A673 (cell line): ENCODE results near the gene ECE1. TPM values are rescaled to one million over a fixed set of nuclear protein-coding genes. Genes with fewer than 3 reads are reported as not detected.
"Not testable (repeated sequence)": the region's sequence is repeated elsewhere in the genome, so short reads cannot be mapped to it uniquely, and the experiment has no call there.

Source experiments
- BruUV-seq: library from RNA; stranded (reverse); fragments of 400-500 nt; replicated peaks from 2 replicates; lab custom pipeline; 2021; lab: Mats Ljungman, UMichigan
- CTCF ChIA-PET: fragments of 300-600 bp; sonication (Branson Sonifier 250); formaldehyde crosslinking; loops from one replicate; lab custom pipeline; 2022; ENCODE audit warnings: antibody characterized with exemption; lab: Charles Lee
- POLR2A ChIA-PET: fragments of 300-600 bp; sonication (Branson Sonifier 250); formaldehyde crosslinking; loops from one replicate; lab custom pipeline; 2022; ENCODE audit warnings: antibody characterized with exemption; ENCODE audit not compliant: low non-redundant PET; lab: Charles Lee
- DNase-seq: peaks from one replicate; pipeline ENCODE4 v3.0.0-alpha.2; 2015; ENCODE audit warnings: low spot score
- H3K27ac ChIP-seq: fragments of 200-600 bp; sonication (generic); 2 replicates; pipeline ENCODE4 v1.5.1; 2016; ENCODE audit warnings: mixed run types, low read depth, mild to moderate bottlenecking, mixed read lengths, antibody characterized with exemption, low read length; ENCODE audit not compliant: poor library complexity, severe bottlenecking
- H3K27me3 ChIP-seq: fragments of 200-600 bp; sonication (generic); replicated peaks from 2 replicates; pipeline ENCODE4 v1.6.1; 2017; ENCODE audit warnings: mixed run types, low read depth, mild to moderate bottlenecking, mixed read lengths, antibody characterized with exemption, low read length; ENCODE audit not compliant: insufficient read depth, poor library complexity
- H3K36me3 ChIP-seq: fragments of 200-600 bp; sonication (generic); 2 replicates; pipeline ENCODE4 v1.6.1; 2016; ENCODE audit warnings: mixed run types, mild to moderate bottlenecking, mixed read lengths, antibody characterized with exemption, low read length; ENCODE audit not compliant: insufficient read depth, poor library complexity, severe bottlenecking
- H3K4me1 ChIP-seq: fragments of 200-600 bp; sonication (generic); 2 replicates; pipeline ENCODE4 v1.6.1; 2017; ENCODE audit warnings: mixed run types, mild to moderate bottlenecking, mixed read lengths, antibody characterized with exemption, low read length; ENCODE audit not compliant: insufficient read depth, poor library complexity, severe bottlenecking
- H3K4me3 ChIP-seq: fragments of 200-600 bp; sonication (generic); 2 replicates; pipeline ENCODE4 v1.5.1; 2016; ENCODE audit warnings: low read depth, mixed run types, mild to moderate bottlenecking, mixed read lengths, low read length; ENCODE audit not compliant: poor library complexity, severe bottlenecking
- H3K9me3 ChIP-seq: fragments of 200-600 bp; sonication (generic); 2 replicates; pipeline ENCODE4 v1.6.1; 2016; ENCODE audit warnings: mixed run types, low read depth, mild to moderate bottlenecking, mixed read lengths, antibody characterized with exemption, low read length; ENCODE audit not compliant: poor library complexity, severe bottlenecking
- CTCF ChIP-seq: fragments of 300-800, 200-600 bp; sonication (generic); conservative IDR thresholded peaks from 2 replicates; pipeline ENCODE4 v1.5.1; 2017; ENCODE audit warnings: low read depth, mild to moderate bottlenecking, antibody characterized with exemption, low read length, moderate library complexity, mixed read lengths
- EZH2 ChIP-seq: fragments of 200-600 bp; sonication (generic); IDR thresholded peaks from 2 replicates; pipeline ENCODE4 v1.6.1; 2017; ENCODE audit warnings: borderline replicate concordance, low read depth, mild to moderate bottlenecking, mixed read lengths, antibody characterized with exemption, low read length; ENCODE audit not compliant: poor library complexity, severe bottlenecking
- intact Hi-C: fragments of 100-400 bp; cut with micrococcal nuclease; formaldehyde crosslinking; loops from one replicate; pipeline ENCODE4 v1.10.0; 2022; ENCODE audit not compliant: unreplicated experiment
- total RNA-seq: library from RNA; stranded (reverse); gene quantifications from 2 replicates; pipeline ENCODE4 v1.2.3, GENCODE V29; 2021

ECE1 gene
- total RNA-seq, 1 experiment from 2014 or later, result 31.5 TPM

GRCh38 chr1:21182181-21182731 lies 108.0 kb downstream of the ECE1 start:
- Histone ChIP-seq H3K27me3 (no peaks in the 10 kb centered on the region), H3K4me3 (no peak overlapping the region), H3K9me3 (no peaks in the 10 kb centered on the region), H3K4me1 (no peaks in the 10 kb centered on the region), H3K27ac (no peak overlapping the region), H3K36me3 (no peaks in the 10 kb centered on the region)
- TF ChIP-seq CTCF (no peak), EZH2 (no peak)
- BruUV-seq, result no TSS peak
- ChIA-PET POLR2A (no interaction called here), CTCF (no interaction called here)
- intact Hi-C loops, result no loop called here
- DNase-seq, result no peak

- intact Hi-C loops, POLR2A ChIA-PET, CTCF ChIA-PET: not testable (repeated sequence)
Observed at GRCh38 chr1:21178271-21178670, 112.0 kb downstream of the ECE1 start.

GRCh38 chr1:21176586-21177555 lies 113.4 kb downstream of the ECE1 start, which contains the start of gene EIF4G3:
TSS of gene EIF4G3 (minus strand) at chr1:21176897. CDS start at chr1:21002742, 174,155 bp downstream.
- peak within 1 kb of the TSS; percentile 78 for H3K27ac ChIP-seq
- intact Hi-C loops, result no loop called here
- no peaks in the 10 kb centered on the region for H3K27me3 ChIP-seq
- no peaks in the 10 kb centered on the region for H3K9me3 ChIP-seq
- H3K4me1 ChIP-seq, result peaks cover 12% of the 10 kb centered on the region
- DNase-seq, result peak; percentile 99
- H3K4me3 ChIP-seq, result peak within 1 kb of the TSS; percentile 83
- H3K36me3 ChIP-seq, result no peaks in the 10 kb centered on the region
- TF ChIP-seq EZH2 (no peak), CTCF (no peak)
- POLR2A ChIA-PET, result no interaction called here
- CTCF ChIA-PET, result interaction anchor here (0.7 kb wide), 1 partner anchor 322 kb away, joined by 5 read pairs; no protein-coding TSS in a partner anchor
- TSS peak; percentile 85 for BruUV-seq

More at GRCh38 chr1:21178271-21178670, 112.0 kb downstream of the ECE1 start:
- H3K9me3 ChIP-seq, BruUV-seq, H3K27ac ChIP-seq, H3K27me3 ChIP-seq, H3K36me3 ChIP-seq, DNase-seq, H3K4me3 ChIP-seq: not testable (repeated sequence)
- H3K4me1 ChIP-seq, result peaks cover 10% of the 10 kb centered on the region
